IPS-15b (cell line): ENCODE results near the gene NME7.
"Not testable (repeated sequence)": the region's sequence is repeated elsewhere in the genome, so short reads cannot be mapped to it uniquely, and the experiment has no call there.

ENCODE experiments used
- H3K27me3 ChIP-seq: one replicate; pipeline ENCODE4 v1.6.1; 2013; ENCODE audit warnings: low read length; ENCODE audit not compliant: control insufficient read depth, insufficient read depth
- H3K36me3 ChIP-seq: one replicate; pipeline ENCODE4 v1.6.1; 2013; ENCODE audit warnings: low read length; ENCODE audit not compliant: control insufficient read depth, insufficient read depth
- H3K4me1 ChIP-seq: one replicate; pipeline ENCODE4 v1.6.1; 2013; ENCODE audit warnings: mild to moderate bottlenecking, low read length; ENCODE audit not compliant: control insufficient read depth, insufficient read depth
- H3K4me3 ChIP-seq: one replicate; pipeline ENCODE4 v1.5.1; 2013; ENCODE audit warnings: low read depth, low read length
- H3K9ac ChIP-seq: one replicate; pipeline ENCODE4 v1.6.1; 2013; ENCODE audit warnings: low read depth, mild to moderate bottlenecking, low read length
- H3K9me3 ChIP-seq: one replicate; pipeline ENCODE4 v1.6.1; 2013; ENCODE audit warnings: mild to moderate bottlenecking, low read length; ENCODE audit not compliant: control insufficient read depth, insufficient read depth

The NME7 gene

DNA sequence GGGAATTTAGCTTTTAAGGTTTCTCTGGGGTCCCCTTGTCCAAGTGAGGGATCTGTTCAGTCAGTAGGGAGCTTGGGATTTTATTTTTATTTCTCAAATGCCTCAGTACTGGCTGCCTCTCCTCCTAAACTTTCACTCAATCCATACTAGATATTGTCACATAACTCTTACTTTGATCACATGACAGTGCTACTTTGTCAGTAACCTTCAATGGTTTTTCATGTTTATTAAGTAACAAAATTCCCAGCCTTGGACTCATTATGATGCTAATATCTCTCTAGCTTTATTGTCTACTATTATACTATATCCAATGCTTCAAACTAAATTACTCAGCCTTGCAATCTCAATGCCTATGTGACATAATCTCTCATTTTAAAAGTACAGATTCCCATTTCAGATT lies 163.4 kb downstream of the NME7 start:
- Histone ChIP-seq H3K4me3 (no peak overlapping the region), H3K27me3 (no peaks in the 10 kb centered on the region), H3K4me1 (peaks cover 3% of the 10 kb centered on the region), H3K36me3 (no peaks in the 10 kb centered on the region), H3K9me3 (no peaks in the 10 kb centered on the region), H3K9ac (no peak overlapping the region)

DNA sequence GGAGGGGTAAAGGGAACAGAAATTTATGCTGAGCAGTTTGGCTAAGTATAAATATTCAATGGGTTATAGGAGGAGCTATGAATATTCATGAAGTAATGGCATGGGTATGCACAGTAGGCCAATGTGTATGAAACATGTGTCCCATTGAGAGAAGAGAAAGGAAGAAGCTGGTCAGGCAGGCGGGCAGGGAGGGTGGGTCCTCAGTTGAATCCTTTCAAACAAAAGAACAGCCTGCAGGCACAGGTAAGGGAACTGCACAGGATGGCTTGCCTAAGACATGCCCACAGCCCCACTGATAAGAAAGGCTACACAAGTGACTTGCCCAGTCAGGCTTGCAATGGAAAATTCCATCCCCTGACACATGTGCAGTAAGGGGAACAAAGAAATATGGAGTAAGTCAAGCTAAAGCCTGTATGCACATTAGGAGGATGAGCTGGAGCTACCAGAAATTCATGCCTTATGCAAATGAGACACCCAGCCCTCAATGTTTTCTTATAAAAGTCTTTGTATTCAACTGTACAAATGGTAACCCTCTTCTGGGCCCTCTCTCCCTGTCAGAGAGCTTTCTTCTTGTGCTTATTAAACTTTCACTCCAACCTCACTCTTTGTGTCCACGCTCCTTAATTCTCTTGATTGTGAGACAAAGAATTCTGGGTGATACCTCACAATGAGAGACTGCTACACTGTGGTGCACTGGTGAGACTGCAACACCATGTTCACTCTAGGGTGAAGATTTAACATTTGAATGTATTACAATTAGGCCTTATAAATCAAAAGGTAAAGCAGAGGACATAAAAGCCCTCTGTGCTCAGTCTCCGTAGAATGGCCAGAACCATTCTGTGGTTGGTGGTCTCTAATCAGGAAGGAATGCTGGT lies 164.6 kb downstream of the NME7 start:
- no peak overlapping the region for H3K9ac ChIP-seq
- H3K36me3 ChIP-seq: no peaks in the 10 kb centered on the region
- H3K4me1 ChIP-seq: peaks cover 3% of the 10 kb centered on the region
- no peaks in the 10 kb centered on the region for H3K9me3 ChIP-seq
- no peak overlapping the region for H3K4me3 ChIP-seq
- H3K27me3 ChIP-seq: no peaks in the 10 kb centered on the region

DNA sequence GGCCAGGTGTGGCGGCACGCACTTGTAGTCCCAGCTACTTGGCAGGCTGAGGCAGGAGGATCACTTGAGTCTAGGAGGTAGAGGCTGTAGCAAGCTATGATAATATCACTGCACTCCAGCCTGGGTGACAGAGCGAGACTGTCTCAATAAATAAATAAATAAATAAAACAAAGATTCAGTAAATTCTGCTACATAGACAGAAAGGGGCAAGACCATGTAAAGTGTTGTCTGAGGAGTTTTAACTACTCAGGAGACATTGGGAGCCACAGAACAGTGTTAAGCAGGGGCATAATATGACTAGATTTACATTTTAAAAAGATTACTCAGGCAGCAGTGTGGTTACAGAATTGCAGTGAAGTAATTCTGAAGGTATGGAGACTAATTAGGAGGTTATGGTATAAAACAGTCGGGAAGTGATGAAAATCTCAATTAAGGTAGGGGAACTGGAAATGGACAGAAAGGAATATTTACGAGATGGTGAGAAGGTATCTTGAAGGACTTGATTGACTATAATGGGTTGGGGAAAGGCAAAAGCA lies 166.4 kb downstream of the NME7 start:
- Histone ChIP-seq H3K9me3 (no peaks in the 10 kb centered on the region), H3K4me3 (no peak overlapping the region), H3K27me3 (no peaks in the 10 kb centered on the region), H3K9ac (no peak overlapping the region), H3K36me3 (no peaks in the 10 kb centered on the region), H3K4me1 (peaks cover 3% of the 10 kb centered on the region)

DNA sequence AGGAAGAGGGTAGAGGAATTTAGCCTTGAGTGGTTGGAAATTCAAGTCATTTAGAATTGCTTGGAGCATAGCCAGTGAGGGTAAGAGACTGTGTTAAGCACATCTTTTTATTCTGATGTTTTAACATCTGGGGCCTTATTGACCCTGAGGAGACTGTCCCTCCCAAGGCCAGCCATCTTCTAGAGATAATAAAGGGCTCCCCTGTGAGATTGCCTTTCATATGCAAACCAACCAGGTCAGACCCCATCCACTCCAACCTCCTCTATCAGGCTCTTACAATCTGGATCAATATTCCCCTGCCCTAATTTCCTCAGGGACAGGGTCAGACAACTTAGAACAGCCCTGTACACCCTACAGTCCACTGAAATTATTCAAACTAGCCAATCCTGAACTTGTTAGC lies 167.3 kb downstream of the NME7 start:
- Histone ChIP-seq H3K9ac (no peak overlapping the region), H3K27me3 (no peaks in the 10 kb centered on the region), H3K36me3 (no peaks in the 10 kb centered on the region), H3K4me1 (peaks cover 3% of the 10 kb centered on the region), H3K4me3 (no peak overlapping the region), H3K9me3 (no peaks in the 10 kb centered on the region)

DNA sequence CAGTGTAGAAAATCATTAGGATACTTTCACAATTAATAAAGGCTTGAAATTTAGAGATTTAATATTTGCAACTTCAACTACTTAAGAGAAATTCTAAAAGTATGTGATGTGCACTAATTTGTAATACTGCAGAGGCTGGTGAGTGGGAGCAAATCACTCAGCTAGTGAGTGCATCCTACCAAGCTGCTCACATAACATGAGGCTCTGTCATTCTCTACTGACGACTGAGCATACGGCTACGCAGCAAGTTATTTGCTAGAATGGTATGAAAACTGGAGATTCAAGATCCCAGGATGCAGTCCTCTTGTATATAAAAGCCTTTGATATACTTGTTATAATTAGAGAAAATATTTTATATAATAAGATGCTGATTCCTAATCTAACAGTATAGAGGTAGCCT lies 171.0 kb downstream of the NME7 start:
- Histone ChIP-seq H3K4me1 (peaks cover 3% of the 10 kb centered on the region), H3K36me3 (no peaks in the 10 kb centered on the region), H3K9ac (no peak overlapping the region), H3K9me3 (no peaks in the 10 kb centered on the region), H3K27me3 (no peaks in the 10 kb centered on the region), H3K4me3 (no peak overlapping the region)

GRCh38 chr1:169196161-169196560 lies 171.4 kb downstream of the NME7 start:
- peaks cover 3% of the 10 kb centered on the region for H3K4me1 ChIP-seq
- no peaks in the 10 kb centered on the region for H3K27me3 ChIP-seq
- H3K9me3 ChIP-seq: no peaks in the 10 kb centered on the region
- H3K9ac ChIP-seq: no peak overlapping the region
- H3K36me3 ChIP-seq: no peaks in the 10 kb centered on the region
- no peak overlapping the region for H3K4me3 ChIP-seq

- Histone ChIP-seq H3K27me3 (no peaks in the 10 kb centered on the region), H3K9ac (no peak overlapping the region), H3K9me3 (no peaks in the 10 kb centered on the region), H3K4me1 (no peaks in the 10 kb centered on the region), H3K4me3 (no peak overlapping the region), H3K36me3 (no peaks in the 10 kb centered on the region)
Observed at GRCh38 chr1:169193191-169193850, 174.3 kb downstream of the NME7 start.

GRCh38 chr1:169186106-169186505 lies 181.5 kb downstream of the NME7 start:
- Histone ChIP-seq H3K4me1 (no peaks in the 10 kb centered on the region), H3K4me3 (no peak overlapping the region), H3K27me3 (no peaks in the 10 kb centered on the region), H3K9ac (no peak overlapping the region), H3K36me3 (no peaks in the 10 kb centered on the region), H3K9me3 (no peaks in the 10 kb centered on the region)

- Histone ChIP-seq H3K9ac (no peak overlapping the region), H3K4me3 (no peak overlapping the region), H3K27me3 (no peaks in the 10 kb centered on the region), H3K36me3 (no peaks in the 10 kb centered on the region), H3K4me1 (no peaks in the 10 kb centered on the region), H3K9me3 (no peaks in the 10 kb centered on the region)
Observed at GRCh38 chr1:169184812-169185211, 182.8 kb downstream of the NME7 start.

- H3K9ac ChIP-seq: no peak overlapping the region
- H3K36me3 ChIP-seq: no peaks in the 10 kb centered on the region
- no peak overlapping the region for H3K4me3 ChIP-seq
- H3K27me3 ChIP-seq: no peaks in the 10 kb centered on the region
- no peaks in the 10 kb centered on the region for H3K9me3 ChIP-seq
- H3K4me1 ChIP-seq: no peaks in the 10 kb centered on the region
Observed at GRCh38 chr1:169180174-169180573, 187.4 kb downstream of the NME7 start.

DNA sequence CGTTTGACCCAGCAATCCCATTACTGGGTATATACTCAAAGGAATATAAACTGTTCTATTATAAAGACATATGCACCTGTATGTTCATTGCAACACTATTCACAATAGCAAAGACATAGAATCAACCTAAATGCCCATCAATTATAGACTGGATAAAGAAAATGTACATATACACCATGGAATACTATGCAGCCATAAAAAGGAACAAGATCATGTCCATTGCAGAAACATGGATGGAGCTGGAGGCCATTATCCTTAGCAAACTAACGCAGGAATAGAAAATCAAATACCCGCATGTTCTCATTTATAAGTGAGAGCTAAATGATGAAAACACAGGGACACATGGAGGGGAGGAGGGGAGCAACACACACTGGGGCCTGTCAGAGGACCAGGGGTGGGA lies 188.2 kb downstream of the NME7 start:
- not testable (repeated sequence) for H3K4me3 ChIP-seq, H3K27me3 ChIP-seq, H3K36me3 ChIP-seq, H3K4me1 ChIP-seq, H3K9me3 ChIP-seq, H3K9ac ChIP-seq

- no peaks in the 10 kb centered on the region for H3K4me1 ChIP-seq
- H3K9me3 ChIP-seq: no peaks in the 10 kb centered on the region
- no peaks in the 10 kb centered on the region for H3K27me3 ChIP-seq
- no peak overlapping the region for H3K9ac ChIP-seq
- H3K4me3 ChIP-seq: no peak overlapping the region
- no peaks in the 10 kb centered on the region for H3K36me3 ChIP-seq
Observed at GRCh38 chr1:169175461-169175860, 192.1 kb downstream of the NME7 start.
